HG03342 (cell line): ENCODE measurements around the gene APOBEC3G.
"Not testable (repeated sequence)": the region's sequence is repeated elsewhere in the genome, so short reads cannot be mapped to it uniquely, and the experiment has no call there.

Source experiments
- ATAC-seq: cut with Tn5 transposase; IDR thresholded peaks from one replicate; pipeline ENCODE4 v1.9.1; 2021; ENCODE audit warnings: mild to moderate bottlenecking, moderate library complexity; ENCODE audit not compliant: unreplicated experiment

Gene APOBEC3G

DNA sequence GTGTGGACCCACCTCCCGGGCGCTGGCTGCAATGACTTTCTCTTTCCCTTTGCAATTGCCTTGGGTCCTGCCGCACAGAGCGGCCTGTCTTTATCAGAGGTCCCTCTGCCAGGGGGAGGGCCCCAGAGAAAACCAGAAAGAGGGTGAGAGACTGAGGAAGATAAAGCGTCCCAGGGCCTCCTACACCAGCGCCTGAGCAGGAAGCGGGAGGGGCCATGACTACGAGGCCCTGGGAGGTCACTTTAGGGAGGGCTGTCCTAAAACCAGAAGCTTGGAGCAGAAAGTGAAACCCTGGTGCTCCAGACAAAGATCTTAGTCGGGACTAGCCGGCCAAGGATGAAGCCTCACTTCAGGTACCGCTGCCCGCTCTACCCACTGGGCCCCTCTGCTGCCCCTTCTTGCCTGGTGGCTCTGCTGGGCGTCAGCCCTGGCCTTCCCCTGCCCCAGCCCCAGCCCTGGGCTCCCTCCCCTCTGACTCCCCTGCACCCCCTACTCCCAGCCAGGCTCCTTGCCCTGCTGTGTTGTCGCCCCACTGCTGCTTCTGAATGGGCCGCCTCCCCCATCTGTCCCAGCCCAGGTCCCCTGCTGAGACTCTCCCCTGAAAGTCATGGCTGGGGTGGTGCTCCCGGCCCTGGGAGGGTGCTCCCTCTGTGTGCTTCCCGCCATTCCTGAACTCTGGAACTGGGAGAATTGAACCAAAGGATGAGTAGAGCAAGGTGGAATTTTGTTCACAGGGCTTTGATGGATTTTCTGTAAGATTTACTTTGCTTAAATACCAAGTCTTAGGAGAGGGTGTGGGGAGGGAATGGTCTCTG is at the start of gene APOBEC3G:
Gene APOBEC3G, plus strand, starts transcription at position 250 of the 815 bp plus-strand sequence. Its CDS starts 87 bp downstream, at position 337.
- peak; percentile 69 for ATAC-seq

DNA sequence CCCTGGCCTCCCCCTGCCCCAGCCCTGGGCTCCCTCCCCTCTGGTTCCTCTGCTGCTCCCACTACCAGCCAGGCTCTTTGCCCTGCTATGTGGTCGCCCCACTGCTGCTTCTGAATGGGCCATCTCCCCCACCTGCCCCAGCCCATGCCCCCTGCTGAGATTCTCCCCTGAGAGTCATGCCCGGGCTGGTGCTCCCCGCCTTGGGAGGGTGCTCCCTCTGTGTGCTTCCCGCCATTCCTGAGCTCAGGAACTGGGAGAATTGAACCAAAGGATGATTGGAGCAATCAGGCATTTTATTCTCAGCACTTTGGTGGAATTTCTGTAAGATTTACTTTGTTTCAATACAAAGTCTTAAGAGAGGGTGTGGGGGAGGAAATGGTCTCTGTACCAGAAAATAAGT is 49.4 kb upstream of the APOBEC3G start:
- no peak for ATAC-seq

DNA sequence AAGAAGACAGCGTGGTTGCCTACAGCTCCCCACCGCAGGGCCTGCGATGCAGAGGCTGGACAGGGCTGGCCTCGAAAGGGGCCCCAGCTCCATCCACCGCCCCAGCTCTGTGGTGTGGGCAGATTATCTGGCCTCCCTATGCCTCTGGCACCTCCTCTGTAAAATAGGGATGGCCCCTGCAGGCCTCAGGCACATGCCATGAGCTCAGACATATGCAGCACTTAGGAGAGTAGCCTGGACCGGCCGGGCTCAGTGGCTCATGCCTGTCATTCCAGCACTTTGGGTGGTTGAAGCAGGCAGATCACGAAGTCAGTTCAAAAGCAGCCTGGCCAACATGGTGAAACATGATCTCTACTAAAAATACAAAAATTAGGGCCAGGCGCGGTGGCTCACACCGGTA is 48.8 kb upstream of the APOBEC3G start:
- ATAC-seq, result no peak

DNA sequence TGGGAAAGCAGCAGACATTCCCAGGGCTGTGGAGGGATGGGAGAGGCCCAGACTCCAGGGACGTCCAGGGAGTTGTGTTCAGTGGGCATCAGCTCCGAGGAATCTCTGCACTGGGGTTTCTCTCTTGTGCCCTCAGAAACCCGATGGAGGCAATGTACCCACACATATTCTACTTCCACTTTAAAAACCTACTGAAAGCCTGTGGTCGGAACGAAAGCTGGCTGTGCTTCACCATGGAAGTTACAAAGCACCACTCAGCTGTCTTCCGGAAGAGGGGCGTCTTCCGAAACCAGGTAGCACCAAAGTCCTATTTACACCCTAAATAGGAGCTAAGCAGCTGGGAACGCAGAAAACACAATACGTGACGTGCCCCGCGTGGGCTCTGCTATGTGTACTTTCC is 47.8 kb upstream of the APOBEC3G start:
- ATAC-seq, result no peak

DNA sequence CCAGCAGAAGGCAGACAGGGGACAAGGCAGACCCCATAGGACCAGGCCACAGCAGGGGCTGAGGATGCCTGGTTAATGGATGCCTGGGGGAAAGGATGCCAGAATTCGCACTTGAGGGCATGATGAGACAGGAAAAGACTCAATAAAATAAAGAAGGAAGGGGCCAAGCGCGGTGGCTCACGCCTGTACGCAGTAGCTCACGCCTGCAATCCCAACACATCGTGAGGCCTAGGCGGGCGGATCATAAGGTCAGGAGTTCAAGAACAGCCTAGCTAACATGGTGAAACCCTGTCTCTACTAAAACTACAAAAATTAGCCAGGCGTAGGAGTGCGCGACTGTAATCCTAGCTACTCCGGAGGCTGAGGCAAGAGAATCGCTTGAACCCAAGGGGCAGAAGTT is 46.4 kb upstream of the APOBEC3G start:
- no peak for ATAC-seq

DNA sequence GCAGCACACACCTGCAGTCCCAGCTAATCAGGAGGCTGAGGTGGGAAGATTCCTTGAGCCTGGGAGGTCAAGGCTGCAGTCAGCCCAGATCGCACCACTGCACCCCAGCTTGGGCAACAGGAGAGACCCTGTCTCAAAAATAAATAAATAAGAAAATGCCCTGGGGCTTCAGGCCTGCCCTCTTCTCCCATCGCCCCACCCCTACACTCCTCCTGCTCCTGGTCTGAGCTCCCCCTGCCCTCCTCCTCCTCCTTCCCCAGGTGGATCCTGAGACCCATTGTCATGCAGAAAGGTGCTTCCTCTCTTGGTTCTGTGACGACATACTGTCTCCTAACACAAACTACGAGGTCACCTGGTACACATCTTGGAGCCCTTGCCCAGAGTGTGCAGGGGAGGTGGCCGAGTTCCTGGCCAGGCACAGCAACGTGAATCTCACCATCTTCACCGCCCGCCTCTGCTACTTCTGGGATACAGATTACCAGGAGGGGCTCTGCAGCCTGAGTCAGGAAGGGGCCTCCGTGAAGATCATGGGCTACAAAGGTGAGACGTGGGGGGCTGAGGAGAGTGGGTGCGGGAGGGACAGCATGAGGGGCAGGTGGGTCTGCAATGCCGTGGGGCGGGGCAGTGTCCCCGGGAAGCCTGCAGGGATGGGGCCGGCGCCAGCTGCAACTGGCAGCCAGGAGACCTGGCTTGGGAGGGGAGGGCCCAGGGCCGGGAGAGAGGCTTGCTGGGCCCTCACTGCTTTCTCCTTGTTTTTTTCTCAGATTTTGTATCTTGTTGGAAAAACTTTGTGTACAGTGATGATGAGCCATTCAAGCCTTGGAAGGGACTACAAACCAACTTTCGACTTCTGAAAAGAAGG is 45.4 kb upstream of the APOBEC3G start:
- not testable (repeated sequence) for ATAC-seq

DNA sequence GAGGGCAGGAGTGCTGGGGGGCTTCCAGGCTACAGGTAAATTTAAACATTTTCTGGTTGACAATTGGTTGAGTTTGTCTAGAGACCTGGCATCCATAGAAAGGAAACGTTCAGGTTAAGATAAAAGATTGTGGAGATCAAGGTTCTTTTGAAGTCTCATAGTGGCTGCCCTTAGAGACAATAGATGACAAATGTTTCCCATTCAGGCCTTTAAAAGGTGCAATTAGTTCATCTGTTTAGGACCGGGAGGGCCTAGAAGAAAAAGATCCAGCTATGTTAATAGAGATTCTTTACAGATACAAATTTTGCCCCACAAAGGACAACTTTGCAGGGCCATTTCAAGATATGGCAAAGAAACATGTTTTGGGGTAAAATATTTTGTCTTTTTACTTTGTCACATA is 40.0 kb upstream of the APOBEC3G start:
- ATAC-seq, result not testable (repeated sequence)

DNA sequence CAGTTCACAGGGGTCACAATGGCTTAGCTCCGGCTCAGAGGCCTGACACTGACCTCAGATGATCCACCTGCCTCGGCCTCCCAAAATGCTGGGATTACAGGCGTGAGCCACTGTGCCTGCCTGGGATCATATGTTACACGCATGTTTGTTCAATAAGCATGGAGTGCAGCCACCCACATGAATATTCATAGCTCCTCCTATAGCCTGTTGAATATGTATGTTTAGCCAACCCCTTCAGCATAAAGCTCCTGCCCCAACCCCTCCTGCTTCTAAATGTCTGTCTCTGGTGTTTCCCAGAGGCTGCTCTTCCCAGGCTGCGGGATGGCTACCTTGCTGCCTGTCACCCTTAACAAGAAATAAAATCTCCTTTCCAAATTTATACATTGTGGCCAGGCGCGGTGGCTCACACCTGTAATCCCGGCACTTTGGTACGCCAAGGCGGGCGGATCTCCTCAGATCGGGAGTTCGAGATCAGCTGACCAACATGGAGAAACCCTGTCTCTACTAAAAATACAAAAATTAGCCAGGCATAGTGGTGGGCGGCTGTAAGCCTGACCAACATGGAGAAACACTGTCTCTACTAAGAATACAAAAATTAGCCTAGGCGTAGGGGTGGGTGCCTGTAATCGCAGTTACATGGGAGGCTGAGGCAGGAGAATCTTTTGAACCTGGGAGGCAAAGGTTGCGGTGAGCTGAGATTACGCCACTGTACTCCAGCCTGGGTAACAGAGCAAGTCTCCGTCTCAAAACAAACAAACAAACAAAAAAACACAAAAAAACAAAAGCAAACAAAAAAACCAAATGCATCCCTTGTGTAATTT is 37.6 kb upstream of the APOBEC3G start:
- no peak for ATAC-seq

DNA sequence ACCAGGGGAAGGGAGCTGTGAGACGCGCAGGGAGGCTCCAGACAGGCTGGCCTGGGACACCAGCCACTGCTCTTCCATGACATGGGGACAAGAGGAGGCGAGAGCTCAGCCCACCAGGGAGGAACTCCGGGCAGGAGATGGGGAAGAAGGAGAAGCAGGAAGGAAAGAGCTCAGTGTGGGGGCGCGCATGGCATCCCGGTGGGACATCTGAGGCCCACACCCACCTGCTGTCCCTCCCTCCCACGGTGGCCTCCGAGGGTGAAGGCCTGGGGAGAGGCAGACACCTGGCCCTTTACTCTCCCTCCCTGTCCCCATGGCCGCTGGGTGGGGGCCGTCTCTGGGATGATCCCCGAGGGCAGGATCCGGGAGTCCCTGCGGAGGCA is 36.9 kb upstream of the APOBEC3G start:
- ATAC-seq, result not testable (repeated sequence)

DNA sequence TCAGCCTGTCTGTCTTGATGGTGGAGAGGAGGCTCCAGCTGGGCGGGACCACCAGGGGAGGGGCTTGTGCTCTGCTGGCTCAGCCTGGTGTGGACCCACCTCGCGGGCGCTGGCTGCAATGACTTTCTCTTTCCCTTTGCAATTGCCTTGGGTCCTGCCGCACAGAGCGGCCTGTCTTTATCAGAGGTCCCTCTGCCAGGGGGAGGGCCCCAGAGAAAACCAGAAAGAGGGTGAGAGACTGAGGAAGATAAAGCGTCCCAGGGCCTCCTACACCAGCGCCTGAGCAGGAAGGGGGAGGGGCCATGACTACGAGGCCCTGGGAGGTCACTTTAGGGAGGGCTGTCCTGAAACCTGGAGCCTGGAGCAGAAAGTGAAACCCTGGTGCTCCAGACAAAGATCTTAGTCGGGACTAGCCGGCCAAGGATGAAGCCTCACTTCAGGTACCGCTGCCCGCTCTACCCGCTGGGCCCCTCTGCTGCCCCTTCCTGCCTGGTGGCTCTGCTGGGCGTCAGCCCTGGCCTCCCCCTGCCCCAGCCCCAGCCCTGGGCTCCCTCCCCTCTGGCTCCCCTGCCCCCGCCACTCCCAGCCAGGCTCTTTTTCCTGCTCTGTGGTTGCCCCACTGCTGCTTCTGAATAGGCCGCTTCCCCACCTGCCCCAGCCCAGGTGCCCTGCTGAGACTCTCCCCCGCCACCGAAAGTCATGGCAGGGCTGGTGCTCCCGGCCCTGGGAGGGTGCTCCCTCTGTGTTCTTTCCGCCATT is 36.4 kb upstream of the APOBEC3G start, which contains the start of gene APOBEC3F:
Gene APOBEC3F, plus strand, starts transcription at position 327 of the 759 bp plus-strand sequence. Its CDS starts 97 bp downstream, at position 424.
- peak; percentile 83 for ATAC-seq

DNA sequence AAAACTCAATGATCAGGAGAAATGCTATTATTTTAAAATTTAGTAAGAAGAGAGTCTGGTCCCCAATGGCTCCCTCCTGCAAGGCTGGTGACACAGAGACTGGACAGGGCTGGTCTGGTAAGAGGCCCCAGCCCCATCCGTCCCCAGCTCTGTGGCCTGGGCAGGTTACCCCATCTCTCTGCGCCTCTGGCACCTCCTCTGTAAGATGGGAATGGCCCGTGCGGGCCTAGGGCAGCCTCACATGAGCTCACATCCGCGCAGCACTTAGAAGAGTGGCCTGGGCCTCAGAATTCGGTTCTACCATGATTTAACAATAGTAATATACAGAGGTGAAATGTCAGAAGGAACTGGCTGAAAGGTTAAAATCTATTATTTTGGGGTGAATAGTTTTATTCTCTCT is 35.2 kb upstream of the APOBEC3G start:
- ATAC-seq, result no peak

DNA sequence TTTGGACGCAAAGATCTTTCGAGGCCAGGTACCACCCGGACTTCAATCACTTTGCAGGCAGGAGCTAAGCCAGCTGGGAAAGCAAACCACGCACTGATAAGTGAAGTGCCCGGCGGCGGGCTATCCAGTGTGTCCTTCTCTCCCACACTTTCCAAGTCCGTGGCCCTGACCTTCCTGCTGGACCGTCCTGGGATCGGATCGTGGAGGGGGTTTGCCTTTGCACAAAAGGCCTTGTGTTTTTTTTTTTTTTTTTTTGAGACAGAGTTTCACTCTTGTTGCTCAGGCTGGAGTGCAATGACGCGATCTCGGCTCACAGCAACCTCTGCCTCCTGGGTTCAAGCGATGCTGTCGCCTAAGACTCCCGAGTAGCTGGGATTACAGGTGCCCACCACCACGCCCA is 34.0 kb upstream of the APOBEC3G start:
- ATAC-seq, result not testable (repeated sequence)

DNA sequence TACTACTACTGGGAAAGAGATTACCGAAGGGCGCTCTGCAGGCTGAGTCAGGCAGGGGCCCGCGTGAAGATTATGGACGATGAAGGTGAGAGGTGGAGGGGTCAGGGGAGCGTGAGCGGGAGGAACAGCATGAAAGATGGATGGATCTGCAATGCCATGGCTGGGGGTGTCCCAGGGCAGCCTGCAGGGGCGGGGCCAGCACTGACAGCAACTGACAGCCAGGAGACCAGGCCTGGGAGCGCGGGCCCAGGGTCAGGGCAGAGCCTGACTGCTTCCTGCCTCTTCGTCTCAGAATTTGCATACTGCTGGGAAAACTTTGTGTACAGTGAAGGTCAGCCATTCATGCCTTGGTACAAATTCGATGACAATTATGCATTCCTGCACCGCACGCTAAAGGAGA is 31.9 kb upstream of the APOBEC3G start:
- not testable (repeated sequence) for ATAC-seq

DNA sequence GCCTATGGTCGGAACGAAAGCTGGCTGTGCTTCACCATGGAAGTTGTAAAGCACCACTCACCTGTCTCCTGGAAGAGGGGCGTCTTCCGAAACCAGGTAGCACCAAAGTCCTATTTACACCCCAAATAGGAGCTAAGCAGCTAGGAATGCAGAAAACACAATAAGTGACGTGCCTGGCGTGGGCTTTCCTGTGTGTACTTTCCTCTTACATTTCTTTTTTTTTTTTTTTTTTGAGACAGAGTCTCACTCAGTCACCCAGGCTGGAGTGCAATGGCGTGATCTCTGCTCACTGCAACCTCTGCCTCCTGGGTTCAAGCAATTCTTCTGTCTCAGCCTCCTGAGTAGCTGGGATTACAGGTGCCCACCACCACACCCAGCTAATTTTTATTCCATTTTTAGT is 27.6 kb upstream of the APOBEC3G start:
- ATAC-seq, result not testable (repeated sequence)

DNA sequence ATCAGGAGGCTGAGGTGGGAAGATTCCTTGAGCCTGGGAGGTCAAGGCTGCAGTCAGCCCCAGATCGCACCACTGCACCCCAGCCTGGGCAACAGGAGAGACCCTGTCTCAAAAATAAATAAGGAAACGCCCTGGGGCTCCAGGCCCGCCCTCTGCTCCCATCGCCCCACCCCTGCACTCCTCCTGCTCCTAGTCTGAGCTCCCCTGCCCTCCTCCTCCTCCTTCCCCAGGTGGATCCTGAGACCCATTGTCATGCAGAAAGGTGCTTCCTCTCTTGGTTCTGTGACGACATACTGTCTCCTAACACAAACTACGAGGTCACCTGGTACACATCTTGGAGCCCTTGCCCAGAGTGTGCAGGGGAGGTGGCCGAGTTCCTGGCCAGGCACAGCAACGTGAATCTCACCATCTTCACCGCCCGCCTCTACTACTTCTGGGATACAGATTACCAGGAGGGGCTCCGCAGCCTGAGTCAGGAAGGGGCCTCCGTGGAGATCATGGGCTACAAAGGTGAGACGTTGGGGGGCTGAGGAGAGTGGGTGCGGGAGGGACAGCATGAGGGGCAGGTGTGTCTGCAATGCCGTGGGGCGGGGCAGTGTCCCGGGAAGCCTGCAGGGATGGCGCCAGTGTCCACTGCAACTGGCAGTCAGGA is 25.1 kb upstream of the APOBEC3G start:
- ATAC-seq, result not testable (repeated sequence)

DNA sequence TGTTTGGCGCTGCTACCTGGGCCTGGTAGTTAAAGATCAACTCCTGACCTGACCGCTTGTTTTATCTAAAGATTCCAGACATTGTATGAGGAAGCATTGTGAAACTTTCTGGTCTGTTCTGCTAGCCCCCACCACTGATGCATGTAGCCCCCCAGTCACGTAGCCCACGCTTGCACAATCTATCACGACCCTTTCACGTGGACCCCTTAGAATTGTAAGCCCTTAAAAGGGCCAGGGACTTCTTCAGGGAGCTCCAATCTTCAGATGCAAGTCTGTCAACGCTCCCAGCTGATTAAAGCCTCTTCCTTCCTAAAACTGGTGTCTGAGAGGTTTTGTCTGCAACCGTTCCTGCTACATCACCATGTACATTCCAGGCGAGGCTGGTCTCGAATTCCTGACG is 21.4 kb upstream of the APOBEC3G start:
- no peak for ATAC-seq

DNA sequence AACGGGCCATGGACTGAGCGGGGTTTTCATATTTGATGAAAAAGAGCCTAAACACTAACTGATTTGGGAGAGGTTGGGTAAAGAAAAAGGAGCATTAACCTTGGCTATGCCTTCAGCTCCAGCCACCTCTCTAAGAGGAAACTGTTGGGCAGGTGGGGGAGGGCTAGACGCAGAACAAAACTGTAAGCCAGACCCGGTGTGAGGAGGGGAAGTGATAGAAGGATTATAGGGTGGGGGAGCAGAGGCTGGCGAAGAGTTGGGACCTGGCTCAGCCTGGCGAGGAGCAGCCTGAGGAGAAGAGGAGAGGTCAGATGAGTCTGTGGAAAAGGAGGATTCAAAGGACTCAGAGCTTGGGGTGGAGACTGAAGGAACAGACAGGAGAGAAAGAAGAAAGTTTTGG is 15.8 kb upstream of the APOBEC3G start:
- ATAC-seq, result not testable (repeated sequence)

DNA sequence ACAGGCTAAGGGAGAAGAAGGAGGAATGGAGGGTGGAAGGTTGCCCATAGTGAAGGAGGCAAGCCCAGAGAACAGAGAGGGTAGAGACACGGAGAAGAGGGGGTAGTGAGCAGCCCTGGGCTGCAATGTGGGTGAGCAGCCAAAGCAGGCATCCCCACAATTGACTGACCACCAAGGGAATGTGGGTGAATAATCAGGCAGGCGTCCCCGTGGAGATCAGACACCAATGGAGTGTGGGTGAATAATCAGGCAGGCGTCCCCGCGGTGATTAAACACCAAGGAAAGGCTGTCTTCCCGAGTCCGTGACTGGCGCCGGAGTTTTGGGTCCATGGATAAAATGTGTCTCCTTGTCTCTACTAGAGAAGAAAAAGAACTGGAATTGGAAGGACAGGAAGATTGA is 15.1 kb upstream of the APOBEC3G start:
- not testable (repeated sequence) for ATAC-seq

DNA sequence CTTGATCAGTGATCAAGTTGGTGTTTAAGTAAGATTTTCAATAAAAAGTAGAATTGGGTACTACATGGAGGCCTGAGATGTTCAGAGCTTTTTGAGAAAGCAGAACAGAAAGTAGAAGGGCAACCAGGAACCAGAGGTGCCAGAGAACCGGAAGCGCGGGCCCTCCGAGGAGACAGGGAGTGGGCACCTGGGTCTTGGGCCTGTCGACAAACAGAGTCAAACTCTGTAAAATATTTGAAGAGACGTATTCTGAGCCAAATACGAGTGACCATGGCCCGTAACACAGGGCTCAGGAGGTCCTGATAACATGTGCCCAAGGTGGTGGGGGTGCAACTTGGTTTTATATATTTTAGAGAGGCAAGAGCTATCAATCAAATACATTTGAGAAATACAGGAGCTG is 13.2 kb upstream of the APOBEC3G start:
- not testable (repeated sequence) for ATAC-seq
